ACC112 (cell line): Measurements from ENCODE around the gene ETFDH.
"Not testable (repeated sequence)": the region's sequence is repeated elsewhere in the genome, so short reads cannot be mapped to it uniquely, and the experiment has no call there.

Experiments used
- H2AFZ ChIP-seq: fragments of 200-600 bp; sonication (generic); one replicate; pipeline ENCODE4 v1.6.0; 2017; ENCODE audit warnings: antibody characterized with exemption, low read length; ENCODE audit not compliant: unreplicated experiment
- H3K27ac ChIP-seq: fragments of 200-600 bp; sonication (generic); 2 replicates; pipeline ENCODE4 v1.5.1; 2014; ENCODE audit warnings: low read depth, mild to moderate bottlenecking, antibody characterized with exemption, low read length, moderate library complexity
- H3K27me3 ChIP-seq: fragments of 200-600 bp; sonication (generic); 2 replicates; pipeline ENCODE4 v1.6.1; 2014; ENCODE audit warnings: mild to moderate bottlenecking, antibody characterized with exemption, low read length, moderate library complexity, mixed read lengths; ENCODE audit not compliant: insufficient read depth
- H3K36me3 ChIP-seq: fragments of 200-600 bp; sonication (generic); 2 replicates; pipeline ENCODE4 v1.6.1; 2016; ENCODE audit warnings: mild to moderate bottlenecking, antibody characterized with exemption, low read length, moderate library complexity, mixed read lengths; ENCODE audit not compliant: insufficient read depth
- H3K4me1 ChIP-seq: fragments of 200-600 bp; sonication (generic); one replicate; pipeline ENCODE4 v1.6.1; 2016; ENCODE audit warnings: low read length, mixed read lengths; ENCODE audit not compliant: insufficient read depth, unreplicated experiment, control insufficient read depth
- H3K4me3 ChIP-seq: fragments of 200-600 bp; sonication (generic); 2 replicates; pipeline ENCODE4 v1.5.1; 2014; ENCODE audit warnings: mild to moderate bottlenecking, low read depth, low read length
- H3K79me2 ChIP-seq: fragments of 200-600 bp; sonication (generic); one replicate; pipeline ENCODE4 v1.6.0; 2016; ENCODE audit warnings: low read length; ENCODE audit not compliant: control insufficient read depth, unreplicated experiment, insufficient read depth

Gene ETFDH

DNA sequence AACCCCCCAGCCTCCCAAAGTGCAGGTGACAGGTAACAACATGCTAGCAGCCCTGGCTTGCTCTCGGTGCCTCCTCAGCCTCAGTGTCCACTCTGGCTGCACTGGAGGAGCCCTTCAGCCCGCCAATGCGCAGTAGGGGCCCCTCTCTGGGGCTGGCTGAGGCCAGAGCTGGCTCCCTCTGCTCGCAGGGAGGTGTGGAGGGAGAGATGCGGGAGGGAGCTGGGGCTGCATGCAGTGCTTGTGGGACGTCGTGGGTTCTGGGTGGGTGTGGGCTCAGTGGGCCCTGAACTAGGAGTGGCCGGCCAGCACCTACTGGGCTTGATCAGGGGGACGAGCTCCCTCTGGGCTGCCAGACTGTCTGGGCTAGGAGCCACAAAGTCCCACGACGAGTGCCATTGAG is 14.8 kb upstream of the ETFDH start:
- Histone ChIP-seq H2AFZ (no peak overlapping the region), H3K79me2 (no peaks in the 10 kb centered on the region), H3K4me1 (peaks cover 4% of the 10 kb centered on the region), H3K36me3 (no peaks in the 10 kb centered on the region), H3K27ac (no peak overlapping the region), H3K4me3 (no peak overlapping the region), H3K27me3 (no peaks in the 10 kb centered on the region)

DNA sequence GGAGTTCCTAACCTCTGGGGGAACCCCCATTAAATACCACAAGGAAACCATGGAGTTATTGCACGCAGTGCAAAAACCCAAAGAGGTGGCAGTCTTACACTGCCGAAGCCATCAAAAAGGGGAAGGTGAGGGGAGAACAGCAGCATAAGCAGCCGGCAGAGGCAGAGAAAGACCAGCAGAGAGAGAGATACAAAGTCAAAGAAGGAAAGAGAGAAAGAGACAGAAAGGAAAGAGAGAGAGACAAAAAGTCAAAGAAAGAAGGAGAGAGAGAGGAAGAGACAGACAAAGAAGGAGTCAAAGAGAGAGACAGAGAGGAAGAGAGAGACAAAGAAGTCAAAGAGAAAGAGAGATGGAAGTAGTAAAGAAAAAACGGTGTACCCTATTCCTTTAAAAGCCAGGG is 8.8 kb upstream of the ETFDH start:
- H3K36me3 ChIP-seq, H3K4me3 ChIP-seq, H3K27ac ChIP-seq: not testable (repeated sequence)

DNA sequence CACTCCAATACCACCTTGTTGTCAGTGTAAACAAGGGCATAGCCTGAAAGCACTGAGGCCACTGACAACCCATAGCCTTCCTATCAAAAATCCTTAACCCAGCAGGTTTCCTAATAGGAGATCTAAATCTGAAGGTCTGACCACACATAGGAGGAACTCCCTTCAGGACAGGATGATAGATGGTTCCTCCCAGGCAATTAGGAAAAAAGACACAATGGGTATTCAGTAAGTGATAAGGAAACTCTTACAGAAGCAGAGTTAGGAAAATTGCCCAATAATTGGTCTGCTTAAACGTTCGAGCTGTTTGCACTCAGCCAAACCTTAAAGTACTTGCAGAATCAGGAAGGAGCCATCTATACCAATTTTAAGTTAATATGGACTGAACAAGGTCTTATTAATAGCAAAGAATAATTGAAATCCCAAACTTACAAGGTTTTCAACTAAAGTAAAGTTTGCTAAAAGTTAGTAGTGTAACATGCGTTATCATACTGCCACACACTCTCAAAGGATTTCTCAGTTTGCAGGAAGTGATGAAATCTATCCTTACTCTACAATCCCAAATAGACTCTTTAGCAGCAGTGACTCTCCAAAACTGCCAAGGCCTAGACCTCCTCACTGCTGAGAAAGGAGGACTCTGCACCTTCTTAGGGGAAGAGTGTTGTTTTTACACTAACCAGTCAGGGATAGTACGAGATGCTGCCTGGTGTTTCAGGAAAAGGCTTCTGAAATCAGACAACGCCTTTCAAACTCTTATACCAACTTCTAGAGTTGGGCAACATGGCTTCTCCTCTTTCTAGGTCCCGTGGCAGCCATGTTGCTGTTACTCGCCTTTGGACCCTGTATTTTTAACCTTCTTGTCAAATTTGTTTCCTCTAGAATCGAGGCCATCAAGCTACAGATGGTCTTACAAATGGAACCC is 8.1 kb upstream of the ETFDH start:
- H3K27ac ChIP-seq, H3K4me3 ChIP-seq, H3K4me1 ChIP-seq, H3K36me3 ChIP-seq, H3K27me3 ChIP-seq, H2AFZ ChIP-seq: not testable (repeated sequence)
- peaks cover 16% of the 10 kb centered on the region for H3K79me2 ChIP-seq

More for the DNA sequence above, 8.8 kb upstream of the ETFDH start:
- not testable (repeated sequence) for H3K27me3 ChIP-seq, H3K4me1 ChIP-seq, H3K79me2 ChIP-seq, H2AFZ ChIP-seq

DNA sequence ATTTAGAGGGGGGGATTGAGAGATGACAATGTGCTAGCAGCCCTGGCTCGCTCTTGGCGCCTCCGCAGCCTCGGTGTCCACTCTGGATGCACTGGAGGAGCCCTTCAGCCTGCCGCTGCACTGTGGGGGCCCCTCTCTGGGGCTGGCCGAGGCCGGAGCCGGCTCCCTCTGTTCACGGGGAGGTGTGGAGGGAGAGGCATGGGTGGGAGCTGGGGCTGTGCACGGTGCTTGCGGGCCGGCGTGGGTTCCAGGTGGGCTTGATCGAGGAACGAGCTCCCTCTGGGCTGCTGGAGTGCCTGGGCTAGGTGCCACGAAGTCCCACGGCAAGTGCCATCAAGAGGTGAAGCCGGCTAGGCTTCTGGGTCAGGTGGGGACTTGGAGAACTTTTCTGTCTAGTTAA is 7.3 kb upstream of the ETFDH start:
- Histone ChIP-seq H2AFZ (no peak overlapping the region), H3K27me3 (no peaks in the 10 kb centered on the region), H3K79me2 (peaks cover 24% of the 10 kb centered on the region), H3K4me1 (no peaks in the 10 kb centered on the region), H3K4me3 (no peak overlapping the region), H3K36me3 (no peaks in the 10 kb centered on the region), H3K27ac (no peak overlapping the region)

DNA sequence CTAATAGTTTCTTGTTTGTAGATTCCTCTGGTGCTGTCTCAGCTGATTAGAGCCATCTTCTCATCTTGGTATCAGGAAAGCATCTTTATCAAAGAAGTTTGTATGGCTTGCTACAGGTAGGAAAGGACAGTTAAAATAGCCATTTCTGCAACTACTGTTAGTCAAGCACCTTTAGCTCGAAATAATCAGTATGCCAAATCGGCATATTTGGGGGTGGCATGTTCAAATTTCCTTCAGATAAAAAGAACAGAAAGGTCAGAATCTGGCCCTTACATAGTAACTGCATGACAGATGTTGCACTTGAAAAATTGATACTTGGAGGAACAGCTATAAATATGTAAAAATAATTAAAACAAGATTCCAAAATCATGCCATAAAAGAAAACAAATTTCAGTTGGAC is 5.2 kb upstream of the ETFDH start:
- no peak overlapping the region for H2AFZ ChIP-seq
- peaks cover 35% of the 10 kb centered on the region for H3K79me2 ChIP-seq
- H3K36me3 ChIP-seq = no peaks in the 10 kb centered on the region
- H3K4me1 ChIP-seq = peaks cover 5% of the 10 kb centered on the region
- H3K27ac ChIP-seq = no peak overlapping the region
- no peaks in the 10 kb centered on the region for H3K27me3 ChIP-seq
- H3K4me3 ChIP-seq = no peak overlapping the region

DNA sequence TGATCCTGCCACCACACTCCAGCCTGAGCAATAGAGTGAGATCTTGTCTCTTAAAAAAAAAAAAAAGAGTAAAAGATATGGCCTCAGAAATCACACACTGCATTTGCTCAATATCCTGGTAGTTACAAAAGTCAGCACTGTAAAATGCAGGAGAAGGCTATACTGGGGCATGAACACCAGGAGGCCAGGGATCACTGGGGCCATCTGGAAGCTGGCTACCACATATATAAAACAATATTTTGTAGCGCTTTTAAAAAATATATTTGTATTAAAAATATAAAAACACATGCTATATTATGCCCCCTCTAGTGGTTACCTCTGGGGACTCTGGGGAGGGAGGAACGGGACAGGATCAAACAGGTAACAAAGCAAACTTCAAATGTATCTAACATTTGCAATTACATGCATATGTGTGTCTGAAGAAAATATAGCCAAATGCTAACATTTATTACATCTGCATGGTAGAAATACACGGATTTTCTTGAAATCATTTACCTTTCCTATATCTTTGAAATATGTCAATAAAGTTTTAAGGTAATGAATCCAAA is 4.4 kb upstream of the ETFDH start:
- peaks cover 5% of the 10 kb centered on the region for H3K4me1 ChIP-seq
- no peaks in the 10 kb centered on the region for H3K27me3 ChIP-seq
- H3K36me3 ChIP-seq = no peaks in the 10 kb centered on the region
- no peak overlapping the region for H3K27ac ChIP-seq
- peaks cover 38% of the 10 kb centered on the region for H3K79me2 ChIP-seq
- no peak overlapping the region for H2AFZ ChIP-seq
- no peak overlapping the region for H3K4me3 ChIP-seq

DNA sequence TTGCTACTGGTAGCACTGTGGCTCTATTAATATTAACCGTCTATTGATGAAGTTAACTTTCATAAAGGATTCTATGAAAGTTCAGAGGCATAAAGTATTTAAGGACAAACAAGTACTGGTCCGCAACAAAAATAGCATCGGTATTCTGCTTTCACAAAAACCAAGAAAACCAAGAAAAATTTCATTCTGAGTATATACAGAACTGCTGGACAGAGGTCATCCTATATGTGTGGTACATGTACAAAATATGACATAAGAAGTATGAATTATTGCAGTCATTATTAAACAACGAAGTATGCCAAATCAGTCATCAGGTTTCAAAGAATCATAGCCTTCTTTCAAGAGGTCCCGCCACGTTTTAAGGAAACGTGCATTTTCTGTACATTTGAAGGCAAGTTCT is 2.8 kb upstream of the ETFDH start:
- no peak overlapping the region for H3K4me3 ChIP-seq
- no peaks in the 10 kb centered on the region for H3K36me3 ChIP-seq
- no peaks in the 10 kb centered on the region for H3K27me3 ChIP-seq
- peaks cover 47% of the 10 kb centered on the region for H3K79me2 ChIP-seq
- H2AFZ ChIP-seq = no peak overlapping the region
- no peak overlapping the region for H3K27ac ChIP-seq
- H3K4me1 ChIP-seq = peaks cover 5% of the 10 kb centered on the region

DNA sequence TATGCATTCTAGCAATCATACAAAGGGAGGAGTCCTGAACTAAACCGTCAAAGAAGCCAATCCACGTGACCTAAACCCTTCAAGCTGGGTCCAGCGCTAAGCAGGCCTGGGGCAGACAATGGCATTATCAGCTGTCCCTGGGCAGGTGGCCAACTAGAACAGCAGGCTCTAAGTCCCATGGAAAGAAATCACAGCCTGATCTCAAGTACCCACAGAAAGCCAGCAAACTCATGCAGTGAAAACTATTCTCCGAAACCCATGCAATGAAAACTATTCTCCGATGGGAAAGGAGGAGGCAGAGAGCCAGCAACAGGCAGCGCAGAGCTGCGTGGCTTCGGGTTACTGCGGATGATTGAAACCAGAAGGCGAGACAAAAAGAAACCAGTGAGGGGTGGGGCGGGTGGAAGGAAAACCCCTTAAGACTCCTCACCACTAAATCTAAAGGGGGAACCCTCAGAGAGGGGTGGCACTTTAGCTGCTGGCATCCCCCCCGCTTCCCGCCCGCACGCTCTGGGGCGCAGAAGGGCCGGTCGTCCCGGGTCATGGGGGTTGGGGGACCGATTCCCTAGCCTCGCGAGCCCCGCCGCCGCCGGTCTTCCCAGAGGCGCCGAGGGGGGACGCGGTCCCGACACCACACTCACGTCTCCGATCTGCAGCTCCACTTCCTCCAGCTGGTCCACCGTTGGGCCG is 976 bp upstream of the ETFDH start:
- Histone ChIP-seq H3K4me3 (peak overlapping the region; percentile 88), H3K27me3 (no peaks in the 10 kb centered on the region), H3K27ac (peak overlapping the region; percentile 73), H3K4me1 (peaks cover 5% of the 10 kb centered on the region), H3K79me2 (peaks cover 47% of the 10 kb centered on the region), H3K36me3 (no peaks in the 10 kb centered on the region), H2AFZ (peak overlapping the region; percentile 84)

DNA sequence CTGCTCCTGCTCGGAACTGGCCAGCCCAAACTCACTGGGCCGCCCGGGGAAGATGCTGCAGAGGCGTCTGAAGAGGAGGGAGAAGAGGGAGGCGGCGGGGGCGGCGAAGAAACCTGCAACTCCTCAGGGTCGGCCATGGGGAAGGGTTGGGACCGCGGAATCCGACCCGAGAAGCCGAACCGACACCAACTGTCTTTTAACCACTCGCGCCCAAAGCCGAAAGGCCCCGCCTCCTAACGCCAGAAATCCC is 506 bp upstream of the ETFDH start, which contains the start of gene C4orf46:
TSS of gene C4orf46 (minus strand) at position 223 of the 250 bp plus-strand sequence. CDS start at position 137, 86 bp downstream.
- H3K27me3 ChIP-seq = no peaks in the 10 kb centered on the region
- peaks cover 47% of the 10 kb centered on the region for H3K79me2 ChIP-seq
- H3K27ac ChIP-seq = peak within 1 kb of the TSS; percentile 73
- H3K36me3 ChIP-seq = no peaks in the 10 kb centered on the region
- H2AFZ ChIP-seq = peak within 1 kb of the TSS; percentile 84
- H3K4me3 ChIP-seq = peak within 1 kb of the TSS; percentile 88
- peaks cover 5% of the 10 kb centered on the region for H3K4me1 ChIP-seq

DNA sequence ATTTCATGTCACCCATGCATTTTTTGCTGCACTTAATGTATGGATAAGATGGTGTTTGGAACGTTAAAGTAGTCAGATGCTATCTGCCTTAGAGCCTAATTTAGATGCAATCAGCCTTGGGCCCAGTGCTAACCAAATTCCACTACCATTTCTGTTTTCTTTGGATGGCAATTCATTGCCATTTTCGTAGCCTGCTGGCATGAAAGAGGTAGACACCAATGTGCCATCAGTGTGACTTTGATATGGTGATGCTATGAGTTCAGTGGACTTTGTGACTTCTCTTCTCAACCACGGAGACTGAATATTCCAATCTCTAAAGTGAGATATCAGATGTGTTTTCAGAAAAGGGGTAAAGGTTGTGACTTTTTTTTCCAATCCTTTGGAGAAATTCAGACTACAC is 1.5 kb downstream of the ETFDH start:
- H3K79me2 ChIP-seq = peaks cover 34% of the 10 kb centered on the region
- no peak overlapping the region for H2AFZ ChIP-seq
- H3K36me3 ChIP-seq = no peaks in the 10 kb centered on the region
- H3K27me3 ChIP-seq = no peaks in the 10 kb centered on the region
- H3K4me1 ChIP-seq = peaks cover 5% of the 10 kb centered on the region
- no peak overlapping the region for H3K4me3 ChIP-seq
- no peak overlapping the region for H3K27ac ChIP-seq

DNA sequence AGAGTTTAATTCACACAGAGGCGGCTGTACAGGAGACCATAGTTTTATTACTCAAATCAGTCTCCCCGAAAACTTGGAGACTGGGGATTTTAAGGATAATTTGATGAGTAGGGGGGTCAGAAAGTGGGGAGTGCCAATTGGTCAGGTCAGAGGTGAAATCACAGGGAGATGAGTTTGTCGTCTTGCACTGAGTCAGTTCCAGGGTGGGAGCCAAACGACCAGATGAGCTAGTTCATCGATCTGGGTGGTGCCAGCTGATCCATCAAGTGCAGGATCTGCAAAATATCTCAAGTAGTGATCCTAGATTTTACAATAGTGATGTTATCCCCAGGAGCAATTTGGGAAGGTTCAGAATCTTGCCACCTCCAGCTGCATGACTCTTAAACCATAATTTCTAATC is 4.0 kb downstream of the ETFDH start:
- no peaks in the 10 kb centered on the region for H3K36me3 ChIP-seq
- H3K4me1 ChIP-seq = no peaks in the 10 kb centered on the region
- no peak overlapping the region for H3K27ac ChIP-seq
- H3K4me3 ChIP-seq = no peak overlapping the region
- H3K79me2 ChIP-seq = peaks cover 12% of the 10 kb centered on the region
- H3K27me3 ChIP-seq = no peaks in the 10 kb centered on the region
- H2AFZ ChIP-seq = no peak overlapping the region
